BE2C (cell line): ENCODE data around the gene KCNMB1.

Experiments
- DNase-seq: peaks from one replicate; pipeline ENCODE4 v3.0.0-alpha.2; 2020
- H3K27me3 ChIP-seq: fragments of 250-450 bp; sonication (Bioruptor Pico); 2 replicates; pipeline ENCODE4 v1.5.1; 2020; ENCODE audit warnings: mild to moderate bottlenecking
- H3K36me3 ChIP-seq: fragments of 250-450 bp; sonication (Bioruptor Pico); 2 replicates; pipeline ENCODE4 v1.5.1; 2020; ENCODE audit warnings: mild to moderate bottlenecking
- H3K4me1 ChIP-seq: fragments of 250-450 bp; sonication (Bioruptor Pico); 2 replicates; pipeline ENCODE4 v1.5.1; 2020
- H3K4me3 ChIP-seq: 2 replicates; pipeline ENCODE4 v1.5.1; 2011; ENCODE audit warnings: low read depth, low read length
- H3K9me3 ChIP-seq: fragments of 250-450 bp; sonication (Bioruptor Pico); 2 replicates; pipeline ENCODE4 v1.5.1; 2020
- TF ChIP-seq, protein P1 (sequence below): IDR thresholded peaks from 2 replicates; pipeline ENCODE4 v1.5.1; 2012; ENCODE audit warnings: mild to moderate bottlenecking, low read depth, low read length

KCNMB1 gene

DNA sequence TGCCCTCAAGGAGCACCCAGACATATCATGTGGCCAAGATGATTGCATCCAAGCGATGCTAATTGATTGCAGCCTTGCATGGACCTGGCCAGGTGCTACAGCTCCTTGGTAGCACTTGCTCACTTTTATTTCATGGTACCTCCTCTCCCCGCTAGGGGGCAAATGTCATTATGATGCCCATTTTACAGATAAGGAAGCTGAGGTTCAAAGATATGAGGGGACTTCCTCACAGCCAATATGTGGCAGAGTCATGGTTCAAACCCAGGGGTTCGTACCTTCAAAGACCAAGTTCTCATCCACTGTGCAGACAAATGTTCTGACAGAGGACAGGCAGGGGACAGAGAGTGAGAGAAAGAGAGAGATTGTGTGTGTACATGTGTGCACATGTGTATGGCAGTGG lies 21.9 kb upstream of the KCNMB1 start:
- no peaks in the 10 kb centered on the region for H3K9me3 ChIP-seq

GRCh38 chr5:170410401-170410800 lies 21.2 kb upstream of the KCNMB1 start:
- H3K4me3 ChIP-seq: no peak overlapping the region
- H3K36me3 ChIP-seq: no peaks in the 10 kb centered on the region
- no peaks in the 10 kb centered on the region; the same call in none of the 2 replicates for H3K4me1 ChIP-seq
- H3K9me3 ChIP-seq: no peaks in the 10 kb centered on the region
- TF ChIP-seq, protein P1, sequence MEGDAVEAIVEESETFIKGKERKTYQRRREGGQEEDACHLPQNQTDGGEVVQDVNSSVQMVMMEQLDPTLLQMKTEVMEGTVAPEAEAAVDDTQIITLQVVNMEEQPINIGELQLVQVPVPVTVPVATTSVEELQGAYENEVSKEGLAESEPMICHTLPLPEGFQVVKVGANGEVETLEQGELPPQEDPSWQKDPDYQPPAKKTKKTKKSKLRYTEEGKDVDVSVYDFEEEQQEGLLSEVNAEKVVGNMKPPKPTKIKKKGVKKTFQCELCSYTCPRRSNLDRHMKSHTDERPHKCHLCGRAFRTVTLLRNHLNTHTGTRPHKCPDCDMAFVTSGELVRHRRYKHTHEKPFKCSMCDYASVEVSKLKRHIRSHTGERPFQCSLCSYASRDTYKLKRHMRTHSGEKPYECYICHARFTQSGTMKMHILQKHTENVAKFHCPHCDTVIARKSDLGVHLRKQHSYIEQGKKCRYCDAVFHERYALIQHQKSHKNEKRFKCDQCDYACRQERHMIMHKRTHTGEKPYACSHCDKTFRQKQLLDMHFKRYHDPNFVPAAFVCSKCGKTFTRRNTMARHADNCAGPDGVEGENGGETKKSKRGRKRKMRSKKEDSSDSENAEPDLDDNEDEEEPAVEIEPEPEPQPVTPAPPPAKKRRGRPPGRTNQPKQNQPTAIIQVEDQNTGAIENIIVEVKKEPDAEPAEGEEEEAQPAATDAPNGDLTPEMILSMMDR: no peak
- no peaks in the 10 kb centered on the region; the same call in 1 of the 2 replicates for H3K27me3 ChIP-seq
- DNase-seq: no peak

More for the DNA sequence above, 21.9 kb upstream of the KCNMB1 start:
- TF ChIP-seq, protein P1: peak; percentile 36; the same call in 1 of the 2 replicates
- Histone ChIP-seq H3K27me3 (no peaks in the 10 kb centered on the region; the same call in 1 of the 2 replicates), H3K36me3 (no peaks in the 10 kb centered on the region), H3K4me3 (no peak overlapping the region), H3K4me1 (no peaks in the 10 kb centered on the region; the same call in none of the 2 replicates)
- DNase-seq: no peak

DNA sequence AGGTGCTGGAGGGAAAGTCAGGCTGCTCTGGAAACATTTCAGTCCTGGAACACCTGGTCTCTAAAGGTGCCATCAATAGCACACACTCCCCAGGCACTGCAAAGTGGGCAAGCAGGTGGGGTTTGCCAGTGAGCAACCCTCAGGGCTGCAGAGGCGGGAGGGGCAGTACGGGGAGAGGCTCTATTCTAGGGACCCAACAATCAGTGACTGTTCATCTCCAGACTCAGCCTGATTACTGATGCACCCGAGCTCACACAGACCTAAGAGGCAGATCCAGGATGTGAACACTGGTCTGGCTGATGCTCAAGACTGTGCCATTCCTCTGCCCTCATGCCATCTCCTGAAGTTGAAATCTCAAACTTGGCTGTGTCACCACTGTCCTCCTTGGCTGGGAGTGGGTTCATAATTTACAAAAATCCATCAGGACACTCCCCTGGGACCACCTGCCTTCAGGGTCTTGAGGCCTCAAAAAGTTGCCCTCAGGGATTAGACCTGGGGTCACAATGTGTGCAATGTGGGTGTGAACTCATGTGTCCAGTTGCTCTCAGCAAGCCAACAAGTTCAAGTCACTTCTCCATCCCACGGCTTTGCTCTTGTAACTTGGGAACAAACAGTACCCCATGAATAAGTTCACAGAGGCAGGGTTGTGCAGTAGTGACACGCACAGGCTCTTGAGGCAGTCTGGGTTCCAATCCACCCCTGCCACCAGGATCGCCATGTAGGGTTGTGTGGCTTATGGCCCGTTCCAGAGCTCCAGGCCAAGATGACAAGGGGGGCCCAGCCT lies 19.9 kb upstream of the KCNMB1 start:
- Histone ChIP-seq H3K4me1 (no peaks in the 10 kb centered on the region; the same call in none of the 2 replicates), H3K27me3 (no peaks in the 10 kb centered on the region), H3K4me3 (no peak overlapping the region), H3K36me3 (no peaks in the 10 kb centered on the region), H3K9me3 (no peaks in the 10 kb centered on the region)
- no peak for DNase-seq
- TF ChIP-seq, protein P1: no peak

- Histone ChIP-seq H3K4me3 (no peak overlapping the region), H3K36me3 (no peaks in the 10 kb centered on the region), H3K9me3 (no peaks in the 10 kb centered on the region), H3K27me3 (no peaks in the 10 kb centered on the region), H3K4me1 (no peaks in the 10 kb centered on the region; the same call in 1 of the 2 replicates)
- no peak for DNase-seq
- TF ChIP-seq, protein P1: no peak
Measured at GRCh38 chr5:170408226-170408625, 19.1 kb upstream of the KCNMB1 start.

GRCh38 chr5:170407062-170407461 lies 17.9 kb upstream of the KCNMB1 start:
- Histone ChIP-seq H3K27me3 (no peaks in the 10 kb centered on the region), H3K4me3 (no peak overlapping the region), H3K36me3 (no peaks in the 10 kb centered on the region), H3K9me3 (no peaks in the 10 kb centered on the region), H3K4me1 (no peaks in the 10 kb centered on the region; the same call in 1 of the 2 replicates)
- DNase-seq: no peak
- TF ChIP-seq, protein P1: no peak

GRCh38 chr5:170405817-170406216 lies 16.6 kb upstream of the KCNMB1 start:
- TF ChIP-seq, protein P1: no peak
- Histone ChIP-seq H3K9me3 (no peaks in the 10 kb centered on the region), H3K36me3 (no peaks in the 10 kb centered on the region), H3K4me1 (no peaks in the 10 kb centered on the region; the same call in 1 of the 2 replicates), H3K27me3 (no peaks in the 10 kb centered on the region), H3K4me3 (no peak overlapping the region)
- DNase-seq: no peak
